Measurements from ENCODE around the gene UTP25.
A peak's percentile ranks its signal among the peaks of the same experiment; 100 is the strongest.
"Not testable (repeated sequence)": the region's sequence is repeated elsewhere in the genome, so short reads cannot be mapped to it uniquely, and the experiment has no call there.

UTP25 gene, protein sequence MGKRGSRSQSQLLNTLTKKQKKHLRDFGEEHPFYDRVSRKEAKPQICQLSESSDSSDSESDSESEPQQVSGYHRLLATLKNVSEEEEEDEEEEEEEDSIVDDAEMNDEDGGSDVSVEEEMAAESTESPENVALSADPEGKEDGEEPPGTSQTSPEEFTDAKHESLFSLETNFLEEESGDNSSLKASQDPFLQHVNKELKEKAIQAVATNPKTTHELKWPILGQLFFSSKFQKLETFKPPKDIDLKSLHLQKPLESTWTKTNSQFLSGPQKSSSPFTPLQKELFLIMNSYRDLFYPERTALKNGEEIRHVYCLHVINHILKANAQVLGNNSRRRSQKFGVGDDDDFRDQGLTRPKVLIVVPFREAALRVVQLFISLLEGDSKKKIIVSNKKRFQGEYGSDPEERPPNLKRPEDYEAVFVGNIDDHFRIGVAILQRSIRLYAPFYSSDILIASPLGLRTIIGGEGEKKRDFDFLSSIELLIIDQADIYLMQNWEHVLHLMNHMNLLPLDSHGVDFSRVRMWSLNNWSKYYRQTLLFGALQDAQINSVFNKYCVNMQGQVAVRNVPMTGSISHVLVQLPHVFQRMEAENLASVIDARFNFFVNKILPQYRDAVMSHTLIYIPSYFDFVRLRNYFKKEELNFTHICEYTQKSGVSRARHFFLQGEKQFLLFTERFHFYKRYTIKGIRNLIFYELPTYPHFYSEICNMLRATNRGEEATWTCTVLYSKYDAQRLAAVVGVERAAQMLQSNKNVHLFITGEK

DNA sequence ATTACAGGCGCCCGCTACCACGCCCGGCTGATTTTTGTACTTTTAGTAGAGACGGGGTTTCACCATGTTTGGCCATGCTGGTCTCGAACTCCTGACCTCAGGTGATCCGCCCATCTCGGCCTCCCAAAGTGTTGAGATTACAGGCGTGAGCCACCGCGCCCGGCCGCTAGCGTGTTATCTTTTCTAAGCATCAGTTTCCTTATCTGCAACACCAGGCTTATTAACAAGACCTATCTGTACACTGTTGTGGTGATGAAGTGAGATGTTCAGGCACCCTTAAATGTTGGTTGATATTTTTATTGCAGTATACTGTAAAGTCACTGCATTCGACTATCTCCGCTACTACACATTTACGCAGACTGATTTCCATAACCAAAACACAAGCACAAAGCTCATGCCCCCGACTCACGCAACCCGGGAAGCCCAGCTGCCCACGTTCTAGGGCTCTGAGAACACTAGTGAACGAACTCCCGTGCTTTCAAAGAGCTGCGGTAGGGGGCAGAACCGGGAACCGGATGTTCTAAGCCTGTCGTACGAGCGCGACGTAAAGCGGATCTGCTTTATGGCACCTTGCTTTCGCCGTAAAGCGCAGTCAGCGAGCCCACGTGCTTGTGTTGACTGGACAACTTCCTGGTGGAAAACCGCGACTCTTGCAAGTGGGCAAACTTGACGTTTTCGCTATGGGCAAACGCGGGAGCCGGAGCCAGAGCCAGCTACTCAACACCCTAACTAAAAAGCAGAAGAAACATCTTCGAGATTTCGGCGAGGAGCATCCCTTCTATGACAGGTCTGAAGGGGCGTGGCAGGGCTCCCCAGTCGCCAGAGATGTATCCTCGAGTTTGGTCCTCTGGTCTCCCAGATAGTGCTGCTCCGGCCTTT, at the start of gene UTP25:
TSS of gene UTP25 (plus strand) at position 589 of the 879 bp plus-strand sequence. CDS start at position 681, 92 bp downstream.
- DNase-seq = peak; percentile 91 to 96

- no peak for DNase-seq
Observed at GRCh38 chr1:209778102-209778501, 49.7 kb upstream of the UTP25 start.

GRCh38 chr1:209780268-209780667, 47.5 kb upstream of the UTP25 start:
- DNase-seq = no peak

DNA sequence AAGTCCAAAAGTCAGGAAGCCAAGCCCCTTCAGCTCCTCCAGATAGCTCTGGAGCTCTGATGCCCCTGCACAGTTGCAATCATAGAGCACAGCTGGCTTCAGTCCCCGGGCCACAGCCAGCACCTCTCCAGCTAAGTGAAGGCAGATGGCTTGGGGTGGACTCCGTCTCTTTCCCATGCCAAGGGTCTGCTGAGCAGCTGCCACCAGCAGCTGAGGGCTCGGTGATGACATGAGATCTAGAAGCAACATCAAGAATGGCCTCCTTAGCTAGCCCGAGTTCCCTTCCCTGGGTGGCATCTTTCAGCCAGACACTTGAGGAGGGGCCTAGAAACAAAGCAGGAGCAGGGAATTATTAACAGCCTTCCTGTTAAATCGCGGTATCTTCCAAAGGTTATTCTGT, 44.4 kb upstream of the UTP25 start:
- no peak for DNase-seq

DNA sequence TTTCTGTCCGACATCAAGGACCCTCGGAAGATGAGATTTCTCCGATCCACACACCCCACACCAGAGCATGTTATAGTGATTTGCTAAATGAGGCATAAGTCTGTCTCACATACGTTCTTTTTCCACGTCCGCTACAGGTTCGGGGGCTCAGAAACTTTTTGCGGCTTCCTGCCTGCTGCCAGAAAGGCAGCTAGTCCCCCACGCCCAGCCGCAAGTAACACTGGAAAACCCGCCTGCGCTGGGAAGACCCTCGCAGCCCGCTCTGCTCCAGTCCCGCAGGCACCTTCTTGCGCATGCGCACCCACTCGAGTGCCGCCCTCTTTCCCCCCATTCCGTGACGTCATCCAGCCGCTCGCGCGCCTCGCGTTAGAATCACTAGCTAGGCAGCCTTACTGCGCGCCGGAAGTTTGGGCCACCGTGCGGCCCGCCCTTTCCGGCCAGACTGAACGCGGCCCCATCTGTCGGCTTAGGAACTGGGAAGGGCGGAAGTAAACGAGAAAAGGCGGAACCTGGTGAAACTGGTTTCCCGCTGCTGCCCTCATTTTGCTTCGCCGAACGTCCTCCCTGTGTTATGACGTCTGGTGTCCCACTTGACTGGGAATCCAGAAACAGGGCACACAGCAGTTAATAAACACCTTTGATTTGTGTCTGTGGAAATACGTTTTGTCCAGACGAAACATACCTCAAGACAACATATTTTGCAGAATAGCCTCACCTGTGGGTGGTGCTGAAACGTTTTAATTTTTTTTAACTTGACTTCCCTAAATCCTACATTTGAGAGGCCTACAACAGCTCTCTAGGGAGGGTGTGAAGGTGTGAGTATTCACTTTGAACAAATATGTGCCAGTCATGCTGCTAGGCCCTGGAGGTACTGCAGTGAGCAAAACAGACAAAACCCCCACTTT, 43.3 kb upstream of the UTP25 start, which contains the start of gene C1orf74:
TSS of gene C1orf74 (minus strand) at position 295 of the 905 bp plus-strand sequence. CDS start 925 bp downstream, outside the sequence.
- DNase-seq = peak; percentile 99 to 100

GRCh38 chr1:209785592-209785991, 42.2 kb upstream of the UTP25 start:
- no peak for DNase-seq

DNA sequence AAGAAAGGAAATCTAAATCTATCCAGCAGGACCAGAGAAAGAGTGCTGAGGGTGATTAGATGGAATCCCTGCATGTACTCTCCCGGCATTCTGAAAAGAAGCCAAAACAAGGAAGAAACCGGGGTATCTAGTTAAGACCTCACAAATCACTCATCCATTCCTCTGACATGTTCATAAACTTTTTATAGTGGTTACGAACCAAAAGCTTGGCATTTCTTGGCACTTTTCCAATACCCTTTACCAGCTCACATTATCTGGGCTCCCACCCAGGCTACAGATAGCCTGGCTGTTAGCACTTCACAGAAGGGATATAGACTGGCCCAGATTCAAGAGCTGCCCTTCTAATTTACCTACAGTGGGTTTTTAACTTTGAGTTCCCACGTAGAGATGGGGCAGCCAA, 41.6 kb upstream of the UTP25 start:
- no peak for DNase-seq

- DNase-seq = no peak
Observed at GRCh38 chr1:209787551-209787950, 40.2 kb upstream of the UTP25 start.

- DNase-seq = no peak
Observed at GRCh38 chr1:209789245-209789644, 38.5 kb upstream of the UTP25 start.

DNA sequence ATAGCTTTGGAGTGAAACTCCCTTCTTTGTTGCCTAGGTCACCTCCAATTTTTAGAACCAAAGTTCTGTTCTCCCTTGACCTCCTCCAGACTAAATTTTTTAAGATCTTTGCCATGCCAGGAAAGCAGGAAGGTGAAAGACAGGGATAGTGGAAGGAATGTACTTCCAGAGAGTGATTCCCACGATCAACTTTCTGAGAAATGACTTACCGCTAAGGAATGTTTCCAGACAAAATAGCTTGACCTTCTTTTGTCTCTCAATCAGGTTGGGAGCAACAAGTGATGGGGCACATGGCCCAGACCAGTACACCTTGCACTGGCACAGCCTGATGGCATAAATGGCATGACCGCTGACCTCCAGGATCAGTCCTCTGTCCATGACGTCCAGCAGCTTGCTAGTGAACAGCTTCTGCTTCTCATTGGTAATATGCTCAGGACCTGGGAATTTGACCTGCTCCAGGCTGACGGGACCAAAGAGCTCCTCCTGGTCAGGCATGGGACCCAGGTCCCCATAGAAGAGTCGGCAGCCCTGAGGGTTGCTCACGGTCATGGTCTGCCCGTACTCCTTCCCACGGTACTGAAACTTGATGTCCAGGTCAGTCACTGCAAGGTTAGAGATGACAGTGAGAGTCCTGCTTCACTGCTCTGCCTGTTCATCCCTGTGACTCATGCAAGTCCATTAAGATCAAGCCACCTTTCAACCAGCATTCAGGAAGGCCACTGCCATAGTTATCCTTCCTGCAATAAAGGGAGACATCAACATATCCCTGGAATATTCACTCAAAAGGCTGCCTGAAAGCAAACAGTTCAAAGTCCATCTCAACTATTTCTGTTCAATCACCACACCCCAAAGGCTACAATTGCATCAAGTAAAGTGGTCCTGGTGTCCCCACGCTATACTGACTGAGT, 37.2 kb upstream of the UTP25 start:
- no peak for DNase-seq

- no peak for DNase-seq
Observed at GRCh38 chr1:209791920-209792319, 35.9 kb upstream of the UTP25 start.

DNA sequence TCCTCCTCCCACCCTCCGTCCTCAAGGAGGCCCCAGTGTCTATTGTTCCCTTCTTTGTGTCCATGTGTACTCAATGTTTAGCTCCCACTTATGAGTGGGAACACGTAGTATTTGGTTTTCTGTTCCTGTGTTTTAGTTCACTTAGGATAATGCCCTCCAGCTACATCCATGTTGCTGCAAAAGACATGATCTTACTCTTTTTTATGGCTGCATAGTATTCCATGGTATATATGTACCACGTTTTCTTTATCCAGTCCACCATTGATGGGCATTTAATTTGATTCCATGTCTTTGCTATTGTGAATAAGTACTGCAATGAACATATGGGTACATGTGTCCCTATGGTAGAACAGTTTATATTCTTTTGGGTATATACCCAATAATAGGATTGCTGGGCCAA, 34.1 kb upstream of the UTP25 start:
- not testable (repeated sequence) for DNase-seq

- DNase-seq = no peak
Observed at GRCh38 chr1:209797978-209798639, 29.7 kb upstream of the UTP25 start.

DNA sequence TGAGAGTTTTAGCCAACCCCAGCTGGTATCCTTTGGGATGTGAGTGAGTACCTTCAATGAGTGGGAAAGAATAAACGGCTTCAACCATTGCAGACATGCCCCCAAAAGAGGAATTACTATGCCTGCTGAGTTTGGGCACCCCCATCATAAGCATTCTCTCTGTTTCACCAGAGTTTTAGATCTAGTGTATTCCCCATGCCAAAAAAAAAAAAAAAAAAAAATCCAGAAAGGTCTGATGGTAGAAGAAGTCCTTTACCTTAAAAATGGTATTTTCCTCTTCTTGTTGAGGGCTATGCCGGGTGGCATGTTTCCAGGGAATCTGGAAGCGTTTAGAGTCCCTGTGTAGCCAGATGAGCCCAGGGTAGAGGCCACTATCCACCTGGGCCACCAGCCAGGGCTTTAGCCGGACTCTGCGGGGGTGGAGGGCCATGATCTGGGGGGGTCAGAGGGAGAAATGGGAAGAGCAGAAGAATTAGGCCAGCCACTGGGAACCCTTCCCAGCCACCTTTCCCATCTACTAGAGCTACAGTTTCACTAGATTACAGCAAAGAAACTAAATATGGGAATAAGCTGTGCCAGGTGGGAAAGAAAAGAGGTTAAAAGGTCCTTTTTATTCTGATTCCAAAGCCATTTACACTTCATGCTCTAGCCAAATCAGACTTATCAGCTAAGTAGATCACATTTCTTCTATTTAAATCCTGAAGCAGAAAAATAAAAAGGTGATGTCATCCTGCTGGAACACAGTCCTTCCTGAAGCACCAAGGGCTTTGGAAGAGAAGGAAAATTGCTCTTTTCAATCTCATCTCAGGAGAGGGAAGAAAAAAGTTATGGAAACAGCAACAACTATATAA, 26.6 kb upstream of the UTP25 start:
- no peak for DNase-seq

DNA sequence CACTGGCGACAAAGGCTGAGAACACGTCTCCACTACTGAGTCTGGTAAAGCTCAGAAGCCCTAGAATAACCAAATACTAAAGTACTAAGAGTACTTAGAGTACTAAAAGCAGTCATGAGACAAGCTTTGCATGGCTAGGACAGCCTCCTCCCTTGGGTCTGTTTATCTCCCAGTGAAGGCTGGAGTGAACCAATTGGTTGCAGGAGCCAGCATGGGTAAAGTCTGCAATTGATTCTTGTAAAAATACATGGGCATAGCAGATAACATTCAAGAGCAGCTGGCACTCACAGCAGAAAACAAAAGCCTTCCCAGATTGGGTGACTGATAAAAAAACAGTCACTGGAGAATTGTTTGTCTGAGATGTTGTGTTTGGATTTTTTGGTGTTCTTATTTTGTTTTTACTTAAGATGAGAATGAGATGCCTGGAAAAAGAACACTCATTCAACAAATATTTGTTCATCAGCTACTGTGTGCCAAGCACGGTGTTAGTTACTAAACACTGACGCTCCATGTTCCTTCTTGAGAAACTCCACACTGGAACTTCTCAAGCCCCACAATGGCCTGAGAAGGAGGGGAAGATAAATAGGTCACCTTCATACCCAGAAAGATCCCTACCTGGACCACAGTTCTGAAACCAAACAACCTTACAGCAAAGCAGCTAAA, 25.5 kb upstream of the UTP25 start:
- no peak for DNase-seq

GRCh38 chr1:209802780-209803152, 25.0 kb upstream of the UTP25 start:
- no peak for DNase-seq

- no peak for DNase-seq
Observed at GRCh38 chr1:209803568-209803967, 24.2 kb upstream of the UTP25 start.

GRCh38 chr1:209805341-209805781, 22.4 kb upstream of the UTP25 start:
- DNase-seq = no peak
